ENCODE data around the gene GP5. TPM values are rescaled to one million over a fixed set of nuclear protein-coding genes. Genes with fewer than 3 reads are reported as not detected.

The GP5 gene
- total RNA-seq, 2 donors from 2014 or later, result 0.08 TPM; not detected in 1

GRCh38 chr3:194369522-194370279, 29.4 kb downstream of the GP5 start, which contains the start of gene LRRC15:
Gene LRRC15, minus strand, starts transcription at chr3:194369743. Its CDS starts 8,700 bp downstream, at chr3:194361043.
- H3K4me3 ChIP-seq, result no peak within 1 kb of the TSS
- no peaks in the 10 kb centered on the region for H3K36me3 ChIP-seq
- no peaks in the 10 kb centered on the region for H3K9me3 ChIP-seq
- no peak within 1 kb of the TSS for H3K27ac ChIP-seq
- TF ChIP-seq CTCF (IDR thresholded peaks at IDR 0.05), result no peak
- H3K4me1 ChIP-seq, result peaks cover 0 to 24% of the 10 kb centered on the region in 2 donors
- H3K27me3 ChIP-seq, result no peaks in the 10 kb centered on the region
- peak; percentile 61 for DNase-seq (ENCODE audit: low spot score)

GRCh38 chr3:194368918-194369317, 30.1 kb downstream of the GP5 start:
- Histone ChIP-seq H3K4me3 (no peak overlapping the region), H3K9me3 (no peaks in the 10 kb centered on the region), H3K4me1 (peaks cover 0 to 29% of the 10 kb centered on the region in 2 donors), H3K27me3 (no peaks in the 10 kb centered on the region), H3K27ac (no peak overlapping the region), H3K36me3 (no peaks in the 10 kb centered on the region)
- no peak for TF ChIP-seq CTCF (IDR thresholded peaks at IDR 0.05)
- no peak for DNase-seq (ENCODE audit: low spot score)

- H3K27me3 ChIP-seq, result no peaks in the 10 kb centered on the region
- peaks cover 0 to 29% of the 10 kb centered on the region in 2 donors for H3K4me1 ChIP-seq
- no peak overlapping the region for H3K4me3 ChIP-seq
- H3K36me3 ChIP-seq, result no peaks in the 10 kb centered on the region
- H3K9me3 ChIP-seq, result no peaks in the 10 kb centered on the region
- TF ChIP-seq CTCF (IDR thresholded peaks at IDR 0.05), result no peak
- DNase-seq (ENCODE audit: low spot score), result no peak
- no peak overlapping the region for H3K27ac ChIP-seq
Measured at GRCh38 chr3:194367992-194368841, 30.8 kb downstream of the GP5 start.

GRCh38 chr3:194365978-194366490, 33.0 kb downstream of the GP5 start:
- peaks cover 0 to 29% of the 10 kb centered on the region in 2 donors for H3K4me1 ChIP-seq
- no peak overlapping the region for H3K4me3 ChIP-seq
- no peak for DNase-seq (ENCODE audit: low spot score)
- H3K36me3 ChIP-seq, result no peaks in the 10 kb centered on the region
- no peaks in the 10 kb centered on the region for H3K9me3 ChIP-seq
- no peak for TF ChIP-seq CTCF (IDR thresholded peaks at IDR 0.05)
- H3K27me3 ChIP-seq, result no peaks in the 10 kb centered on the region
- no peak overlapping the region for H3K27ac ChIP-seq

GRCh38 chr3:194365526-194365925, 33.5 kb downstream of the GP5 start:
- H3K27ac ChIP-seq, result no peak overlapping the region
- TF ChIP-seq CTCF (IDR thresholded peaks at IDR 0.05), result no peak
- H3K27me3 ChIP-seq, result no peaks in the 10 kb centered on the region
- H3K4me1 ChIP-seq, result peaks cover 0 to 29% of the 10 kb centered on the region in 2 donors
- H3K9me3 ChIP-seq, result no peaks in the 10 kb centered on the region
- H3K36me3 ChIP-seq, result no peaks in the 10 kb centered on the region
- no peak for DNase-seq (ENCODE audit: low spot score)
- H3K4me3 ChIP-seq, result no peak overlapping the region

Measured in right atrium auricular region (tissue), 2 donors.